ENCODE results near the gene ACMSD. TPM values are rescaled to one million over a fixed set of nuclear protein-coding genes. Genes with fewer than 3 reads are reported as not detected.
"Not testable (repeated sequence)": the region's sequence is repeated elsewhere in the genome, so short reads cannot be mapped to it uniquely, and the experiment has no call there.

The ACMSD gene
- total RNA-seq, 1 donor from 2014 or later = not detected

- Histone ChIP-seq H3K36me3 (ENCODE audit: control insufficient read depth in 3 of 3, insufficient read depth in 3 of 3, low read length in 3 of 3) (no peaks in the 10 kb centered on the region), H3K9ac (ENCODE audit: low read depth in 1 of 3, low read length in 3 of 3) (no peak overlapping the region), H3K4me1 (ENCODE audit: control insufficient read depth in 3 of 3, insufficient read depth in 3 of 3, low read length in 3 of 3) (no peaks in the 10 kb centered on the region), H3K27ac (ENCODE audit: low read depth, low read length) (no peak overlapping the region), H3K27me3 (ENCODE audit: control insufficient read depth in 3 of 3, insufficient read depth in 3 of 3, low read length in 3 of 3) (no peaks in the 10 kb centered on the region), H3K4me3 (ENCODE audit: low read length in 3 of 3) (no peak overlapping the region), H3K9me3 (ENCODE audit: control insufficient read depth in 3 of 3, low read length in 3 of 3) (no peaks in the 10 kb centered on the region)
These were observed 20.1 kb upstream of the ACMSD start for GRCh38 chr2:134818321-134818720.

- no peak overlapping the region for H3K27ac ChIP-seq (ENCODE audit: low read depth, low read length)
These were observed 19.1 kb upstream of the ACMSD start for GRCh38 chr2:134819334-134819733.

GRCh38 chr2:134823431-134823830, 15.0 kb upstream of the ACMSD start:
- Histone ChIP-seq H3K27me3 (ENCODE audit: control insufficient read depth in 3 of 3, insufficient read depth in 3 of 3, low read length in 3 of 3) (no peaks in the 10 kb centered on the region), H3K9ac (ENCODE audit: low read depth in 1 of 3, low read length in 3 of 3) (no peak overlapping the region), H3K9me3 (ENCODE audit: control insufficient read depth in 3 of 3, low read length in 3 of 3) (no peaks in the 10 kb centered on the region), H3K27ac (ENCODE audit: low read depth, low read length) (no peak overlapping the region), H3K36me3 (ENCODE audit: control insufficient read depth in 3 of 3, insufficient read depth in 3 of 3, low read length in 3 of 3) (no peaks in the 10 kb centered on the region), H3K4me3 (ENCODE audit: low read length in 3 of 3) (no peak overlapping the region), H3K4me1 (ENCODE audit: control insufficient read depth in 3 of 3, insufficient read depth in 3 of 3, low read length in 3 of 3) (no peaks in the 10 kb centered on the region)

More at GRCh38 chr2:134819334-134819733, 19.1 kb upstream of the ACMSD start:
- H3K9ac ChIP-seq (ENCODE audit: low read depth in 1 of 3, low read length in 3 of 3) = no peak overlapping the region
- H3K9me3 ChIP-seq (ENCODE audit: control insufficient read depth in 3 of 3, low read length in 3 of 3) = no peaks in the 10 kb centered on the region
- no peaks in the 10 kb centered on the region for H3K4me1 ChIP-seq (ENCODE audit: control insufficient read depth in 3 of 3, insufficient read depth in 3 of 3, low read length in 3 of 3)
- H3K36me3 ChIP-seq (ENCODE audit: control insufficient read depth in 3 of 3, insufficient read depth in 3 of 3, low read length in 3 of 3) = no peaks in the 10 kb centered on the region
- no peak overlapping the region for H3K4me3 ChIP-seq (ENCODE audit: low read length in 3 of 3)
- H3K27me3 ChIP-seq (ENCODE audit: control insufficient read depth in 3 of 3, insufficient read depth in 3 of 3, low read length in 3 of 3) = no peaks in the 10 kb centered on the region

- H3K27me3 ChIP-seq (ENCODE audit: control insufficient read depth in 3 of 3, insufficient read depth in 3 of 3, low read length in 3 of 3) = no peaks in the 10 kb centered on the region
- no peak overlapping the region for H3K9ac ChIP-seq (ENCODE audit: low read depth in 1 of 3, low read length in 3 of 3)
- H3K4me1 ChIP-seq (ENCODE audit: control insufficient read depth in 3 of 3, insufficient read depth in 3 of 3, low read length in 3 of 3) = no peaks in the 10 kb centered on the region
- no peaks in the 10 kb centered on the region for H3K36me3 ChIP-seq (ENCODE audit: control insufficient read depth in 3 of 3, insufficient read depth in 3 of 3, low read length in 3 of 3)
- no peaks in the 10 kb centered on the region for H3K9me3 ChIP-seq (ENCODE audit: control insufficient read depth in 3 of 3, low read length in 3 of 3)
- H3K4me3 ChIP-seq (ENCODE audit: low read length in 3 of 3) = no peak overlapping the region
- H3K27ac ChIP-seq (ENCODE audit: low read depth, low read length) = no peak overlapping the region
These were observed 14.6 kb upstream of the ACMSD start for GRCh38 chr2:134823832-134824231.

- not testable (repeated sequence) for H3K9ac ChIP-seq (ENCODE audit: low read depth in 1 of 3, low read length in 3 of 3); H3K27me3 ChIP-seq (ENCODE audit: control insufficient read depth in 3 of 3, insufficient read depth in 3 of 3, low read length in 3 of 3); H3K36me3 ChIP-seq (ENCODE audit: control insufficient read depth in 3 of 3, insufficient read depth in 3 of 3, low read length in 3 of 3); H3K27ac ChIP-seq (ENCODE audit: low read depth, low read length); H3K4me3 ChIP-seq (ENCODE audit: low read length in 3 of 3); H3K9me3 ChIP-seq (ENCODE audit: control insufficient read depth in 3 of 3, low read length in 3 of 3); H3K4me1 ChIP-seq (ENCODE audit: control insufficient read depth in 3 of 3, insufficient read depth in 3 of 3, low read length in 3 of 3)
These were observed 12.7 kb upstream of the ACMSD start for GRCh38 chr2:134825716-134826115.

- Histone ChIP-seq H3K9ac (ENCODE audit: low read depth in 1 of 3, low read length in 3 of 3) (no peak overlapping the region), H3K4me3 (ENCODE audit: low read length in 3 of 3) (no peak overlapping the region), H3K9me3 (ENCODE audit: control insufficient read depth in 3 of 3, low read length in 3 of 3) (peaks cover 0 to 4% (median 2%) of the 10 kb centered on the region in 3 donors), H3K27ac (ENCODE audit: low read depth, low read length) (no peak overlapping the region), H3K4me1 (ENCODE audit: control insufficient read depth in 3 of 3, insufficient read depth in 3 of 3, low read length in 3 of 3) (no peaks in the 10 kb centered on the region), H3K36me3 (ENCODE audit: control insufficient read depth in 3 of 3, insufficient read depth in 3 of 3, low read length in 3 of 3) (no peaks in the 10 kb centered on the region), H3K27me3 (ENCODE audit: control insufficient read depth in 3 of 3, insufficient read depth in 3 of 3, low read length in 3 of 3) (no peaks in the 10 kb centered on the region)
These were observed 2.9 kb upstream of the ACMSD start for GRCh38 chr2:134835471-134835870.

- Histone ChIP-seq H3K4me3 (ENCODE audit: low read length in 3 of 3) (no peak overlapping the region), H3K9me3 (ENCODE audit: control insufficient read depth in 3 of 3, low read length in 3 of 3) (peaks cover 0 to 4% (median 2%) of the 10 kb centered on the region in 3 donors), H3K4me1 (ENCODE audit: control insufficient read depth in 3 of 3, insufficient read depth in 3 of 3, low read length in 3 of 3) (no peaks in the 10 kb centered on the region), H3K27me3 (ENCODE audit: control insufficient read depth in 3 of 3, insufficient read depth in 3 of 3, low read length in 3 of 3) (no peaks in the 10 kb centered on the region), H3K9ac (ENCODE audit: low read depth in 1 of 3, low read length in 3 of 3) (no peak overlapping the region), H3K36me3 (ENCODE audit: control insufficient read depth in 3 of 3, insufficient read depth in 3 of 3, low read length in 3 of 3) (no peaks in the 10 kb centered on the region), H3K27ac (ENCODE audit: low read depth, low read length) (no peak overlapping the region)
These were observed 1.4 kb upstream of the ACMSD start for GRCh38 chr2:134836986-134837385.

- Histone ChIP-seq H3K27ac (ENCODE audit: low read depth, low read length) (no peak overlapping the region), H3K4me3 (ENCODE audit: low read length in 3 of 3) (no peak overlapping the region), H3K9ac (ENCODE audit: low read depth in 1 of 3, low read length in 3 of 3) (no peak overlapping the region), H3K9me3 (ENCODE audit: control insufficient read depth in 3 of 3, low read length in 3 of 3) (peaks cover 0 to 4% (median 2%) of the 10 kb centered on the region in 3 donors), H3K36me3 (ENCODE audit: control insufficient read depth in 3 of 3, insufficient read depth in 3 of 3, low read length in 3 of 3) (no peaks in the 10 kb centered on the region), H3K4me1 (ENCODE audit: control insufficient read depth in 3 of 3, insufficient read depth in 3 of 3, low read length in 3 of 3) (no peaks in the 10 kb centered on the region), H3K27me3 (ENCODE audit: control insufficient read depth in 3 of 3, insufficient read depth in 3 of 3, low read length in 3 of 3) (no peaks in the 10 kb centered on the region)
These were observed 1.2 kb downstream of the ACMSD start for GRCh38 chr2:134839649-134840048.

- no peak overlapping the region for H3K4me3 ChIP-seq (ENCODE audit: low read length in 3 of 3)
- H3K9me3 ChIP-seq (ENCODE audit: control insufficient read depth in 3 of 3, low read length in 3 of 3) = no peaks in the 10 kb centered on the region
- H3K9ac ChIP-seq (ENCODE audit: low read depth in 1 of 3, low read length in 3 of 3) = no peak overlapping the region
- H3K4me1 ChIP-seq (ENCODE audit: control insufficient read depth in 3 of 3, insufficient read depth in 3 of 3, low read length in 3 of 3) = no peaks in the 10 kb centered on the region
- no peak overlapping the region for H3K27ac ChIP-seq (ENCODE audit: low read depth, low read length)
- H3K36me3 ChIP-seq (ENCODE audit: control insufficient read depth in 3 of 3, insufficient read depth in 3 of 3, low read length in 3 of 3) = no peaks in the 10 kb centered on the region
- H3K27me3 ChIP-seq (ENCODE audit: control insufficient read depth in 3 of 3, insufficient read depth in 3 of 3, low read length in 3 of 3) = no peaks in the 10 kb centered on the region
These were observed 4.6 kb downstream of the ACMSD start for GRCh38 chr2:134842930-134843490.

GRCh38 chr2:134843968-134844367, 5.6 kb downstream of the ACMSD start:
- H3K4me1 ChIP-seq (ENCODE audit: control insufficient read depth in 3 of 3, insufficient read depth in 3 of 3, low read length in 3 of 3) = no peaks in the 10 kb centered on the region
- no peak overlapping the region for H3K9ac ChIP-seq (ENCODE audit: low read depth in 1 of 3, low read length in 3 of 3)
- H3K36me3 ChIP-seq (ENCODE audit: control insufficient read depth in 3 of 3, insufficient read depth in 3 of 3, low read length in 3 of 3) = no peaks in the 10 kb centered on the region
- H3K9me3 ChIP-seq (ENCODE audit: control insufficient read depth in 3 of 3, low read length in 3 of 3) = peaks cover 0 to 3% (median 0%) of the 10 kb centered on the region in 3 donors
- no peak overlapping the region for H3K27ac ChIP-seq (ENCODE audit: low read depth, low read length)
- H3K4me3 ChIP-seq (ENCODE audit: low read length in 3 of 3) = no peak overlapping the region
- no peaks in the 10 kb centered on the region for H3K27me3 ChIP-seq (ENCODE audit: control insufficient read depth in 3 of 3, insufficient read depth in 3 of 3, low read length in 3 of 3)
